HG03039 (cell line): ENCODE measurements around the gene CCAR1.
"Not testable (repeated sequence)": the region's sequence is repeated elsewhere in the genome, so short reads cannot be mapped to it uniquely, and the experiment has no call there.

Experiments
- ATAC-seq: cut with Tn5 transposase; IDR thresholded peaks from one replicate; pipeline ENCODE4 v1.9.1; 2021; ENCODE audit warnings: mild to moderate bottlenecking, moderate library complexity; ENCODE audit not compliant: unreplicated experiment

CCAR1 gene

DNA sequence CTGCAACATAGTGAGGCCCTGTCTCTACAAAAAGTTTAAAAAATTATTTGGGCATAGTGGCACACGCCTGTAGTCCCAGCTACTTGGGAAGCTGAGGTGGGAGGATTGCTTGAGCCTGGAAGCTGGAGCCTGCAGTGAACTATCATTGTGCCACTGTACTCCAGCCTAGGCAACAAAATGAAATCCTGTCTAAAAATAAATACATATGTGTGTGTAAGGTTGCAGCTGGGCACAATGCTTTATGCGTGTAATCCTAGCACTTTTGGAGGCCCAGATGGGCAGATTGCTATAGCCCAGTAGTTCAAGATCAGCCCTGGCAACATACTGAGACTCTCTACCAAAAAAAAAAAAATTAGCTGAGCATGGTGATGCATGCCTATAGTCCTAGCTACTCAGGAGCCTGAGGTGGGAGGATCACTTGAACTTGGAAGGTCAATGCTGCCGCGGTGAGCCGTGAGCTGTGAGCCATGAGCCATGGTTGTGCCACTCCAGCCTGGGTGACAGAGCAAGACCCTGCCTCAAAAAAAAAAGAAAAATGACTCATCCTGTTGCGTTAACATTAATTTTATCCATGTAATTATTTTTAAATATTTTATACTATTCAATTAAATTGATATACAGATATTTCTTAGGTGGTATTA is 38.3 kb downstream of the CCAR1 start:
- no peak for ATAC-seq

DNA sequence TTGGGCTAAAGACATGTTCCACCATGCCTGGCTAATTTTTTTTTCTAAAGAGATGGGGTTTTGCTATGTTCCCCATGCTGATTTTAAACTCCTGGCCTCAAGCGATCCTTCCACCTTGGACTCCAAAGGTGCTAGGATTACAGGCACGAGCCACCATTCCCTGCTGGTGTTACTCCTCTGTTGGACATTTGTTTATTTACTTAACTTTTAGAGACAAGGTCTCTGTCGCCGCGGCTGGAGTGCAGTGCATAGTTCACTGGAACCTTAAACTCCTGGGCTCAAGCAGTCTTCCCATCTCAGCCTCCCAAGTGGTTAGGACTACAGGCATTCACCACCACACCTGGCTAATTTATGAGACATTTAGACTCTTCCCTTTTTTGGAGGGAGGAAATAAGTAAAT is 38.9 kb downstream of the CCAR1 start:
- ATAC-seq = no peak

DNA sequence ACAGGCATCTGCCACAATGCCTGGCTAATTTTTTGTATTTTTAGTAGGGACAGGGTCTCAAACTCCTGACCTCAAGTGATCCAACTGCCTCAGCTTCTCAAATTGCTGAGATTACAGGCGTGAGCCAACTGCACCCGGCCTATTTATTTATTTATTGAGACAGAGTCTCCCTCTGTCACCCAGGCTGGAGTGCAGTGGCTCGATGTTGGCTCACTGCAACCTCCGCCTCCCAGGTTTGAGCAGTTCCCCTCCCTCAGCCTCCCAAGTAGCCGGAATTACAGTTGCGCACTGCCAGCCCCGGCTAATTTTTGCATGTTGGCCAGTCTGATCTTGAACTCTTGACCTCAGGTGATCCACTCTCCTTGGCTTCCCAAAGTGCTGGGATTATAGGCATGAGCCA is 46.4 kb downstream of the CCAR1 start:
- ATAC-seq = not testable (repeated sequence)

DNA sequence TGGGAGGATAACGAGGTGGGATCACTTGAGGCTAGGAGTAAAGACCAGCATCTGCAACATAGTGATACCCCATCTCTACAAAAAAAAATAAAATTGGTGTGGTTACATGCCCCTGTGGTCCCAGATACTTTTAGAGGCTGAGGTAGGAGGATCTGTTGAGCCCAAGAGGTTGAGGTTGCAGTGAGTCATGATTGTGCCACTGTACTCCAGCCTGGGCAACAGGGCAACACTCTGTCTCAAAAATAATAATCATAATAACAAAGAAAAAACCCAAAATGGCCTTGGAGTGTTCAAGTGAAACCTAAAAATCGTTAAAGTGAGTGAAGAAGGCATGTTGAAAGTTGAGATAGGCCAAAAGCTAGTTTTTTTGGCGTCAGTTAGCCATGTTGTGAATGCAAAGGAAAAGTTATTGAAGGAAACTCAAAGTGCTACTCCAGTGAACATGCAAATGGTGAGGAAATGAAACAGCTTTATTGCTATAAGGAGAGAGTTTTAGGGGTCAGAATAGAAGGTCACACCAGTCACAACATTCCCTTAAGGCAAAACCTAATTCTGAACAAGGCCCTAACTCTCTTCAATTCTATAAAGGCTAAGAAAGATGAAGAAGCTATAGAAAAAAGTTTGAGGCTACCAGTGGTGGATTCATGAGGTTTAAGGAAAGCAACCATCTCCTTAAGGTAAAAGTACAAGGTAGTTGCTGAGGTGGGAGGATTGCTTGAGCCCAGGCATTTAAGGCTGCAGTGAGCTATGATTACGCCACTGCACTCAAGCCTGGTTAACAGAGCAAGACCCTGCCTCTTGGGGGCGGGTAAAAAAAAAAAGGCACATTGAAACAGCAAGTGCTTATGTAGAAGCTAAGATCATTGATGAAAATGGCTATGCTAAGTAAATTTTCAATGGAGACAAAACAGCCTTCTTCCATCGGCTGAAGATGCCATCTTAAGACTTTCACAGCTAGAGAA is 60.9 kb downstream of the CCAR1 start:
- no peak for ATAC-seq

DNA sequence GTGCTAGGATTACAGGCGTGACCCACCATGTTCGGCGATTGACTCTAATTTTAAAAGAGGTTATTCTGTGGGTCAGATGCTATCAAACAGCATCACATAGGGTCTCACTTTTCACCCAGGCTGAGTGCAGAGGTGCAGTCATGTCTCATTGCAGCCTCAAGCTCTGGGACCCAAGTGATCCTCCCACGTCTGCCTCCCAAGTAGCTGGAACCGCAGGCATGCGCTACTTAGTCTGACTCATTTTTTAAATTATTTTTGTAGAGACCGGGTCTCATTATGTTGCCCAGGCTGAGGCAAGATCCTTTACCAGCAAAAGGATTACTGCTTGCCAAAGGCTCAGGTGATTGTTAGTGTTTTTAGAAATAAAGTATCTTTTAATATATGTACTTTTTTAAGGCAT is 63.4 kb downstream of the CCAR1 start:
- ATAC-seq = no peak

DNA sequence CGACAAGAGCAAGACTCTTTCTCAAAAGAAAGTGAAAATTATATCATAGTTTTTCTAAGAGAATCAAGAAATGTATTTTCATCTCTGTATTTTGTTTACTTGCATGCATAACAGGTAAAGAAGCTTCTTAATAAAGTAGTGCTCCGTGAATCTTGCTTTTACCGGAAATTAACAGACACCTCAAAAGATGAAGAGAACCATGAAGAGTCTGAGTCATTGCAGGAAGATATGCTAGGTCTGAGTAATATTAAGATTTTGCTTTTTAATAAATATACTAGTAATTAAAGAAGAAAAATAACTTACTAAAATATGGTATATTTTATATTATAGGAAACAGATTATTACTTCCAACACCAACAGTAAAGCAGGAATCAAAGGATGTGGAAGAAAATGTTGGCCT is 66.8 kb downstream of the CCAR1 start:
- no peak for ATAC-seq

DNA sequence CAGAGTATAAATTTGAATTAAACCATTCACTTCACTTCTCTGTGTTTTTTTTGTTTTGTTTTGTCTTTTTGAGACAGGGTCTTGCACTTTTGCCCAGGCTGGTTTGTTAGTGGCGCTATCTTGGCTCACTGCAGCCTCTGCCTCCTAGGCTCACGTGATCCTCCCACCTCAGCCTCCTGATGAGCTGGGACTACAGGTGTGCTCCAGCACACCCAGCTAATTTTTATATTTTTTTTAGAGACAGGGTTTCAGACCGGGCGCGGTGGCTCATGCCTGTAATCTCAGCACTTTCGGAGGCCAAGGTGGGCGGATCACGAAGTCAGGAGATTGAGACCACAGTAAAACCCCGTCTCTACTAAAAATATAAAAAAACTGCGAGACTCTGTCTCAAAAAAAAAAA is 69.4 kb downstream of the CCAR1 start:
- ATAC-seq = no peak

DNA sequence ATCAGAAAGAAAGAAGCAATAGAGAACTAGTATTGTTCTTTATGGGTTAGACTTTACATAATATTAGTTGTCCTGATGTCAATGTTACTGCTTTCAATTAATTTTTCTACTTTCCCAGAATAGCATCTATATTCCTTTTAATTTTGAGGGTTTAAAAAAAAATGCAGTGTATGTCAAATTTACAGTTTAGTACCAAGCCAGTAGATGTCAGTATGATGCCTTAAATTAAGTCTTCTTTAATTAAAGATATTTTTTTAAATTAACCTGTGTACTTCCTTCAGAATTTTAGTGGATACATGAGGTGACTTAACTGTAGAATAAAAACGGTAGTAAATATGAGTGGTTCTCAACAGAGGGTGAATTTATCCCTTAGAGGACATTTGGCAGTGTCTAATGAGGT is 71.1 kb downstream of the CCAR1 start:
- no peak for ATAC-seq

DNA sequence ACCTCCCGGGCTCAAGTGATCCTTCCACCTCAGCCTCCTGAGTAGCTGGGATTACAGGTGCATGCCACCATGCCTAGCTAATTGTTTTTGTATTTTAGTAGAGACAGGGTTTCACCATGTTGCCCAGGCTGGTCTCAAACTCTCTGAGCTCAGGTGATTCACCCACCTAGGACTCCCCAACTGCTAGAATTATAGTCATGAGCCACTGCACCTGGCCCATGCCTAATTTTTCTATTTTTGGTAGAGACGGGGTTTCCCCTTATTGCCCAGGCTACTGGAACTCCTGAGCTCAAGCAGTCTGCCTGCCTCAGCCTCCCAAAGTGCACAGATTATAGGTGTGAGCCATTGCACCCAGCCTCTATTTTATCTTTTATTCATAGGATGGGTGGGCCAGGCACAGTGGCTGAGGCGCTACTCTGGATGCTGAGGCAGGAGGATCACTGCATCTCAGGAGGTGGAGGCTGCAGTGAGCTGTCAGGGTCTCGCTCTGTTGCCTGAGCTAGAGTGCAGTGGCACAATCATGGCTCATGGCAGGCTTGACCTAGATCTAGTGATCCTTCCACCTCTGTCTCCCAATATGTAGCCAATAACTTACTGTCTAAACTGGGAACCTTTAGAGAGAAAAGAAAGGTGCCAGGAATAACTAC is 75.0 kb downstream of the CCAR1 start:
- no peak for ATAC-seq

DNA sequence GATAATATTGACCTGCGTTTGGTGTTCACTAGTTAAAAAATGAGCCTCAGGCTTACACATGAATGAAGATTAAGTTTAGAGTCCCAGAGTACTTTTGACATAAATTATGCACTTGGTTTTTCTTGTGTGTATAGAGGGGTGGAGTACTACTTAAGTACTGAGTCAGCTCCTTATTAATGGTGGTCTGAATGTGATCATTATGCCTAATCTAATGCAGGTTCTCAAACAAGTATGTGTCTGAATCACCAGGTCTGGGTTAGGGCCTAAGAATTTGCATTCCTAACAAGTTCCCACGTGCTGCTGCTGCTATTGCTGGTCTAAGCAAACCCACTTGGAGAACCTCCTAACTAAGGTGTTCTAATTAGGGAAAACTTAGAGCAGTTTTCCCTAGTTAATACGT is 75.6 kb downstream of the CCAR1 start:
- no peak for ATAC-seq

DNA sequence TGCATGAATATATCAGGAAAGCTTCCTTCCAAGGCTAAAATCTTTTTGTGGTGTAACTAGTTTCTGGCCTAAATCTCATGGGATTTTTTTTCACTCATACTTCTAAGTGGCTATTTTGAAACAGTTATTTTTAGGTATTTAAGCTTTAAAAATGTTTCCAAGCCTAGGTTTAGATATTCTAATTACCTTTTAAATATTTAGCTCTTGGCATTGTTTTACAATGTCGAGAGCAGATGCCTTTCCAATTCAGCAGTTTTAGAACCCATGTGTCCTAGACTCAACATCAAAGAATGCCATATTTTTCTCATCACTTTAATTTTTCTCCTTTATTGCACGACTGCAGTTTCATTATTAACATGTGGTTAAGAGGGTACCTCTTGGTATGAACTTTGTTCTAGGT is 79.2 kb downstream of the CCAR1 start:
- no peak for ATAC-seq

DNA sequence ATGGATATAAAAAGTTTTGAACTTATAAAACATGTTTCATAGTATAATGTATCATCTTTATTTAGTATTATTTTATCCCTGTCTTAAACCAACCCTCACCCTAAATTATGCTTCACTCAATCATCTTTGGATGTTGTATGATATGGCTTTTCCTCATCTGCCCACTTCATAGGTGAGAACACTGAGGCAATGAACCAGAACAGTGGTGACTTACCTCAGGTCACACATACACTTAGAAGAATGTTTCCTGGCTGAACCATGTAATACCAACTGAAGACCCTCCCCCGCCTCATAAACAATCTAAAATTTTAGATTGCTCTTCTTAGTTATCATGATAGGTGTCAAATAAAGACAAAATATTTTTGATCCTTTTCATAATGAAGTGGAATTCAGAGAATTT is 83.7 kb downstream of the CCAR1 start:
- no peak for ATAC-seq

DNA sequence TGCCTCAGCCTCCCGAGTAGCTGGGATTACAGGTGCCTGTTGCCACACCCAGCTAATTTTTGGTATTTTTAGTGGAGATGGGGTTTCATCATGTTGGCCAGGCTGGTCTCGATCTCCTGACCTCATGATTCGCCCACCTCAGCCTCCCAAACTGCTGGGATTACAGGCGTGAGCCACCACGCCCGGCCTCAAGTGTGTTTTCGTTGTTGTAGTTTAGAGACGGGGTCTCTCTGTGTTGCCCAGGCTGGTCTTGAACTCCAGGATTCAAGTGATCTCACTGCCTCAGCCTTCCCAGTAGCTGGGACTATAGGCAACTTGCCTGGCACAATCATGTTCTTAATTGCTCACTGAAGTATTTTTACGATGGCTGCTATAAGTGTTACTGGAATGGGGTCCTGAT is 89.8 kb downstream of the CCAR1 start:
- ATAC-seq = not testable (repeated sequence)

DNA sequence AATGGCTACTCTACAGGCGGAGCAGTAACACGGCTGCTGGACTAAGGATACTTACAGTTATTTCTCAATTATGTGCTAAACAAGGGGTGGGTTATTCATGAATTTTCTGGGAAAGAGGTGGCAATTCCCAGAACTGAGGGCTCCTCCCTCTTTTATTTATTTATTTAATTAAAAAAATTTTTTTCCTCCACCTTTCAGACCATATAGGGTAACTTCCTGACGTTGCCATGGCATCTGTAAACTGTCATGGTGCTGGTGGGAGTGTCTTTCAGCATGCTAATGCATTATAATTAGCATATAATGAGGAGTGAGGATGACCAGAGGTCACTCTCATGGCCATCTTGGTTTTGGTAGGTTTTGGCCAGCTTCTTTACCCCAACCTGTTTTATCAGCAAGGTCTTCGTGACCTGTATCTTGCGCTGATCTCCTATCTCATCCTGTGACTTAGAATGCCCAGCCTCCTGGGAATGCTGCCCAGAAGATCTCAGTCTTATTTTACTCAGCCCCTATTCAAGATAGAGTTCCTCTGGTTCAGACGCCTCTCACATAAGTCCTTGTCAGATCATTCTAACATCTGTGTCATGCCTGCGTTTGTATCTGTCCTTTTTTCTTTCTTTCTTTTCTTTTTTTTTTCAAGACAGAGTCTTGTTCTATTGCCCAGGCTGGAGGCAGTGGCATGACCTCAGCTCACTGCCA is 90.4 kb downstream of the CCAR1 start:
- ATAC-seq = no peak

DNA sequence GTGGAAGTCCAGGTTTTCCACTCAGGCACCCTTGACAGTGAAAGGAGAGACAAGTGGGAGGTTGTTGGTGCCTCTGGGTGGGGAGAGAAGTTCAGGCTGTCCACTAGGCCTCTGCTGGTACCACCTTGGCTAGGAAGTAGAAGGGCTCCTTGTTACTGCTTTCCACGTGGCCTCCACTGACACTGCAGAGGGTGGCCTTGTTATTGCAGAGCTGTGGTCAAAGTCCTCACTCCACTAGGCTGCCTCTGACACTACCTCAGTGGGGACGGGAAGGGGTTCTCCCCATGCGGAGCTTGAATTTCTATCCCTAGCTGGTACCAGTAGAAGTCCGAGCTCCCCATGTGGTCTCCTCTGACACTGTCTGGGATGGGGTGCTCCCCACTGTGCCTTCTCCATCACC is 91.4 kb downstream of the CCAR1 start:
- ATAC-seq = no peak

DNA sequence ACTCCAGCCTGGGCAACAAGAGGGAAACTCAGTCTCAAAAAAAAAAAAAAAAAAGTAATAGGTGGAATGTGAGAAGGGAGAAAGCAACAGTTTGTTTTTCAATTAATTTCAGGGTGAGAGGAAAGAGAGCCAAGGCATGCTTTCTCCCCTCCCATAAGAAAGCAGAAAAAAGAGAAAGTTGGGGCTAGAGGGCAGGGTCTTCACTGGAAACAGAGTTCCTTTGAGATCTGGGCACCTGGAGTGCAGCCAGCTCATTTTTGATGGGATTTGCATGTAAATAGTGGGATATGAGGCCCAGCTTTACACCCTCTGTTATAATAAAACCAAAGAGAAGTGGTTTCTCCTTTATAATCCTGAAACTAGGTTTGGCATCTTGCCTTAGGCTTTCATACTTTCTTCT is 92.5 kb downstream of the CCAR1 start:
- ATAC-seq = no peak

DNA sequence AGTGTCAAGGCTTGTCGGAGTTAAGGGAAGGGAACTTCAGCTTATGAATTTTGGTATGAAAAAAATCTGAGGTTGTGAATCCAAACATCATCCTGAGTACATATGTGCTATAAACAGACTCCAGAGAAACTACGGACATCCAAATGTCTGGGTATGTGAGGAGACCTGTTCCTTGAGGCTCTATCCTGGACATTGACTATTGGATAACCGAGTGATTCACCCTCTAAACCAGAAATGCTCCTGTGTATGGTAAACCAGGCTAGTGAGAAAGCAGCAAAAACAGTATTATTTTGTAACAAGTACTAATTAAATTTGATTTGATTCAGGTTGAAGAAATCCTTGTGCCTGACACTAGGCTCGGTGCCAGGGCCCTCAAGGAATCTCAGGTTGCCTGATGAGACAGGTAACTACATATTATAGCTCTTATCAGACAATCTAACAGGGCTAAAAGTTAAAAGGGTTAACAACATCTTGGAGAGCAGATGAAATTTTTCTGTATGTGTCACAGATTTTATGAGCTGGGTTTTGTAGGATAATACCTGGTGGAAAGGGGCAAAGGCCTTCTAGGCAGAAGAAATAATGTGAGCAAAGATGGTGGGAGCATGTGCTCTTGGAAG is 95.9 kb downstream of the CCAR1 start:
- ATAC-seq = no peak

DNA sequence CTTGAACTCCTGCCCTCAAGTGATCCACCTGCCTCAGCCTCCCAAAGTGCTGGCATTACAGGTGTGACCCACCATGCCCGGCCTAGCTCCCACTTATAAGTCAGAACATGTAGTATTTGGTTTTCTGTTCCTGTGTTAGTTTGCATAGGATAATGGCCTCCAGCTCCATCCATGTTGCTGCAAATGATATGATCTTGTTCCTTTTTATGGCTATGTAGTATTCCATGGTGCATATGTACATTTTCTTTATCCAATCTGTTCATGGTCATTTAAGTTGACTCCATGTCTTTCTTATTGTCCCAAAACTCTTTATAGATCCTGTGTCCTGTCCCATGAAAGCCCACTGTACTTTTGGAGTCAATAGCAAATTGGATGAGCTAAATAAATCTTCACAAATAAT is 99.3 kb downstream of the CCAR1 start:
- ATAC-seq = not testable (repeated sequence)

DNA sequence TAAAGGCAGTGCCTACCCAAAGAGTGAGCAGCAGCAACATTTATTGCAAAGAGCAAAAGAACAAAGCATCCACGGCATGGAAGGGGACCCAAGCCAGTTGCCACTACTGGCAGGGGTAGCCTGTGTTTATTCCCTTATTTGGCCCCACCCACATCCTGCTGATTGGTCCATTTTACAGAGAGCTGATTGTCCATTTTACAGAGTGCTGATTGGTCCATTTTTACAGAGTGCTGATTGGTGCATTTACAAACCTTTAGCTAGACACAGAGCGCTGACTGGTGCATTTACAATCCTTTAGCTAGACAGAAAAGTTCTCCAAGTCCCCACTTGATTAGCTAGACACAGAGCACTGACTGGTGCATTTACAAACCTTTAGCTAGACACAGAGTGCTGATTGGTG is 101.6 kb downstream of the CCAR1 start:
- not testable (repeated sequence) for ATAC-seq

DNA sequence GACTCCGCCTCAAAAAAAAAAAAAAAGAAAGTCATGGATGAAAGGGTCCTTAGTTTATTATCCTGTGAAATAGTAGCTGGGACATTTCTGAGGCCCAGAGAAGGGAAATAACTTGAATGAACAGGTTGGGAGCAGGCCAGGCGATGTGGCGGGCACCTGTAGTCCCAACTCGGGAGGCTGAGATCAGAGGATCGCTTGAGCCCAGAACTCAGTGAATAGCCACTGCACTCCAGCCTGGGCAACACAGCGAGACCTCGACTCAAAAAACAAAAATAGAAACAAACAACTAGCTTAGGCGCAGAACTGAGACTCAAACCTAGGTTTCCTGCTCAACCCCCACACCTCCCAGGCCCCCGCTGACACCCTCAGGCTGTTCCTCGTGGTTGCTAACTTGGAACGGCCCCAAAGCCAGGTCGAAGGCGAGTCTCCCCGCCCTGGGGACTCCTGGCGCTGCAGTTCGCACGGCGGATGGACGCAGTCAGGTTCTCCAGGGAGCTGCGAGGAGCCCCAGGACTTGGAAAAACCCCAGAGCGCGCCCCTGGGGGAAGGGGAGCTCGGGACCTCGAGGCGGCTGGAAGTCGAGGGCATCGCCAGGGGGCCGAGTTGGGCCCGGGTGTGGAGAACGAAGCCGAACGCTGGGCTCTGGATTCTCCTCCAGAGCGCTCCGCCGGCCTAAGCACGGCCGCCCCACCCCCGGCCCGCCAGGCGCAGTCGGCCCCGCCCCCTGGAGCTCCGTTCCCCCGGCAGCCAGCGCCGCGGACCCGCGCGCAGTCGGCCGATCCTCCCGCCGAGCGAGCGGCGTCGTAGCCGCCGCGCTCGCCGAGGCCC is 105.9 kb downstream of the CCAR1 start, which contains the start of gene STOX1:
Gene STOX1, plus strand, starts transcription at position 768 of the 828 bp plus-strand sequence. CDS start 93 bp downstream, outside the sequence.
- ATAC-seq = no peak
